Measurements from ENCODE around the gene SOS1.

Gene SOS1

DNA sequence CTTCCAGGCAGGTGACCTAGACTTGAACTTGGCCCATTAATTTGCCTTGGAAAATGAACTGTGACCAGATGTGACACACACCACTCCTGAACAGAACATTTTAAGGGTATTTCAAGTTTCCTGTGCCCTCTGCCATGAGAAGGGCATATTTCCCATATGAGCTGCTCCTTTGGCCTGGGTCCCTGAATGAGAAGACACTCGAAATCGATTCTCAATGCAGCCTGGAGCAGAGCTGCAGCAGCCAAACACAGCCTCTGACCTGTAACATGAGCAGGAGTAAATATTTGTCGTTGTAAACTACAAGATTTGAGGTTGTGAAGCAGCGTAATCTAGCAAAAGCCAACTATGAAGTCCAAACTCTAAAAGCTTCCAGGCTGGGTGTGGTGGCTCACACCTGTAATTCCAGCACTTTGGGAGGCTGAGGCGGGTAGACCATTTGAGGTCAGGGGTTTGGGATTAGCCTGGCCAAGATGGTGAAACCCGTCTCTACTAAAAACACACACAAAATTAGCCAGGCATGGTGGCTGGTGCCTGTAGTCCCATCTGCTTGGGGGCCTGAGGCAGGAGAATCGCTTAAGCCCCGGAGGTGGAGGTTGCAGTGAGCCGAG, 30.1 kb upstream of the SOS1 start:
- Histone ChIP-seq H3K9ac (ENCODE audit: low read length) (no peak overlapping the region), H3K9me3 (replicated peaks; ENCODE audit: insufficient read depth, low read length) (no peaks in the 10 kb centered on the region), H2AFZ (ENCODE audit: low read length) (no peak overlapping the region), H3F3A (ENCODE audit: insufficient read depth, low read length) (no peaks in the 10 kb centered on the region), H3K36me3 (replicated peaks; ENCODE audit: insufficient read depth, low read length) (no peaks in the 10 kb centered on the region), H3K79me2 (ENCODE audit: low read length) (no peaks in the 10 kb centered on the region), H3K27me3 (replicated peaks; ENCODE audit: insufficient read depth, low read length) (no peaks in the 10 kb centered on the region), H3K4me1 (ENCODE audit: low read length) (no peaks in the 10 kb centered on the region), H3K4me2 (ENCODE audit: low read depth, low read length) (no peak overlapping the region), H3K4me3 (ENCODE audit: low read length) (no peak overlapping the region), H4K20me1 (ENCODE audit: insufficient read depth, low read length) (no peaks in the 10 kb centered on the region), H3K9me2 (replicated peaks; ENCODE audit: insufficient read depth, low read length) (no peaks in the 10 kb centered on the region), H3K27ac (ENCODE audit: low read length) (no peak overlapping the region)
- no peak for DNase-seq
- TF ChIP-seq EZH2 (optimal IDR thresholded peaks at IDR 0.05; ENCODE audit: low read depth, low read length) (no peak), EZH2phosphoT487 (IDR thresholded peaks at IDR 0.05; ENCODE audit: low read length) (no peak)
- TF ChIP-seq, protein P1, sequence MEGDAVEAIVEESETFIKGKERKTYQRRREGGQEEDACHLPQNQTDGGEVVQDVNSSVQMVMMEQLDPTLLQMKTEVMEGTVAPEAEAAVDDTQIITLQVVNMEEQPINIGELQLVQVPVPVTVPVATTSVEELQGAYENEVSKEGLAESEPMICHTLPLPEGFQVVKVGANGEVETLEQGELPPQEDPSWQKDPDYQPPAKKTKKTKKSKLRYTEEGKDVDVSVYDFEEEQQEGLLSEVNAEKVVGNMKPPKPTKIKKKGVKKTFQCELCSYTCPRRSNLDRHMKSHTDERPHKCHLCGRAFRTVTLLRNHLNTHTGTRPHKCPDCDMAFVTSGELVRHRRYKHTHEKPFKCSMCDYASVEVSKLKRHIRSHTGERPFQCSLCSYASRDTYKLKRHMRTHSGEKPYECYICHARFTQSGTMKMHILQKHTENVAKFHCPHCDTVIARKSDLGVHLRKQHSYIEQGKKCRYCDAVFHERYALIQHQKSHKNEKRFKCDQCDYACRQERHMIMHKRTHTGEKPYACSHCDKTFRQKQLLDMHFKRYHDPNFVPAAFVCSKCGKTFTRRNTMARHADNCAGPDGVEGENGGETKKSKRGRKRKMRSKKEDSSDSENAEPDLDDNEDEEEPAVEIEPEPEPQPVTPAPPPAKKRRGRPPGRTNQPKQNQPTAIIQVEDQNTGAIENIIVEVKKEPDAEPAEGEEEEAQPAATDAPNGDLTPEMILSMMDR (IDR thresholded peaks at IDR 0.05; ENCODE audit: low read length) = no peak

DNA sequence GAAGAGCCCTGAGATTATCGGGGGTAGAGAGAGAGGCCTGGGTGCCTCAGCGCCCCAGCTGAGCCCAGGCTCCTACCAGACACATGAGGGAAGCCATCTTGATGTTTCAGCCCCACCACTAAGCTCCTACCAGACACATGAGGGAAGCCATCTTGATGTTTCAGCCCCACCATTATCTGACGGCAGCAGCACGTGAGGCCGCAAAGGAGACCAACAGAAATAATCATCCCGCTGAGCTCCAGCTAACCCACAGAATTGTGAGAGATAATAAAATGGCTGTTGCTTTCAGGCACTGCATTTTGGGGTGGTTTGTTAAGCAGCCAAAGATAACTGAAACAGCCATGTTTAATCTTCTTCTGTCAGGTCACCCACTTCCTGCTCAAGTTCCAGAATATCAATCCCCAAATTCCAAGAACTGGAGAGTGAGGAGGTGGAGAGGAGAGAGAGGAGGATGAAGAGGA, 29.3 kb upstream of the SOS1 start:
- no peak overlapping the region for H2AFZ ChIP-seq (ENCODE audit: low read length)
- no peak for TF ChIP-seq EZH2 (optimal IDR thresholded peaks at IDR 0.05; ENCODE audit: low read depth, low read length)
- no peak for TF ChIP-seq EZH2phosphoT487 (IDR thresholded peaks at IDR 0.05; ENCODE audit: low read length)
- TF ChIP-seq, protein P1 (IDR thresholded peaks at IDR 0.05; ENCODE audit: low read length) = no peak

DNA sequence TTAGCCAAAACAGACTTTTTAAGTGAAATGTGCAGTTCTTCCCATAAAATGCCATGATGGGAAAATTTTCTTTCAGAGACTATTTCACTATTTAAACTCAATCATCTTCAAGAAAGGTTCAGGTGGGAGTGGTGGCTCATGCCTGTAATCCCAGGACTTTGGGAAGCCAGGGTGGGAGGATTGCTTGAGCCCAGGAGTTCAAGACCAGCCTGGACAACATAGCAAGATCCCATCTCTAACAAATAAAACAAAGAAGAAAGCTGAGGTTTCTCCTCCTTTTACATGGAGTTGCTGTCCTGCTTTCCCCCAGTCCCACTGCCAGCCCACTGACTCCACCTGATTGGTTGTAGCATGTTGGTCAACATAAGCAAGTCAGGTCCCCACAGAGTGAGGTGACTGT, 25.8 kb upstream of the SOS1 start:
- Histone ChIP-seq H4K20me1 (ENCODE audit: insufficient read depth, low read length) (no peaks in the 10 kb centered on the region), H3K9me2 (replicated peaks; ENCODE audit: insufficient read depth, low read length) (no peaks in the 10 kb centered on the region), H3K4me2 (ENCODE audit: low read depth, low read length) (no peak overlapping the region), H3K9me3 (replicated peaks; ENCODE audit: insufficient read depth, low read length) (no peaks in the 10 kb centered on the region), H3K27ac (ENCODE audit: low read length) (no peak overlapping the region), H3K4me1 (ENCODE audit: low read length) (no peaks in the 10 kb centered on the region), H3K27me3 (replicated peaks; ENCODE audit: insufficient read depth, low read length) (no peaks in the 10 kb centered on the region), H3K36me3 (replicated peaks; ENCODE audit: insufficient read depth, low read length) (no peaks in the 10 kb centered on the region), H3K4me3 (ENCODE audit: low read length) (no peak overlapping the region), H3K79me2 (ENCODE audit: low read length) (no peaks in the 10 kb centered on the region), H3F3A (ENCODE audit: insufficient read depth, low read length) (no peaks in the 10 kb centered on the region), H2AFZ (ENCODE audit: low read length) (no peak overlapping the region), H3K9ac (ENCODE audit: low read length) (no peak overlapping the region)
- TF ChIP-seq EZH2phosphoT487 (IDR thresholded peaks at IDR 0.05; ENCODE audit: low read length) = no peak
- TF ChIP-seq, protein P1 (IDR thresholded peaks at IDR 0.05; ENCODE audit: low read length) = no peak
- TF ChIP-seq EZH2 (optimal IDR thresholded peaks at IDR 0.05; ENCODE audit: low read depth, low read length) = no peak
- no peak for DNase-seq

More for the DNA sequence above, 29.3 kb upstream of the SOS1 start:
- Histone ChIP-seq H3K9ac (ENCODE audit: low read length) (no peak overlapping the region), H3K79me2 (ENCODE audit: low read length) (no peaks in the 10 kb centered on the region), H3K9me3 (replicated peaks; ENCODE audit: insufficient read depth, low read length) (no peaks in the 10 kb centered on the region), H3K9me2 (replicated peaks; ENCODE audit: insufficient read depth, low read length) (no peaks in the 10 kb centered on the region), H3K36me3 (replicated peaks; ENCODE audit: insufficient read depth, low read length) (no peaks in the 10 kb centered on the region), H3K27ac (ENCODE audit: low read length) (no peak overlapping the region), H3K4me3 (ENCODE audit: low read length) (no peak overlapping the region), H3K4me2 (ENCODE audit: low read depth, low read length) (no peak overlapping the region), H3K27me3 (replicated peaks; ENCODE audit: insufficient read depth, low read length) (no peaks in the 10 kb centered on the region), H3K4me1 (ENCODE audit: low read length) (no peaks in the 10 kb centered on the region), H4K20me1 (ENCODE audit: insufficient read depth, low read length) (no peaks in the 10 kb centered on the region), H3F3A (ENCODE audit: insufficient read depth, low read length) (no peaks in the 10 kb centered on the region)
- no peak for DNase-seq

Data from MM.1S (cell line).